ENCODE measurements around the gene CORIN.

- no peak for TF ChIP-seq CTCF (IDR thresholded peaks at IDR 0.05)
- TF ChIP-seq EP300 (IDR thresholded peaks at IDR 0.05), result no peak
- TF ChIP-seq POLR2A (IDR thresholded peaks at IDR 0.05), result no peak
These were observed 132.4 kb downstream of the CORIN start for GRCh38 chr4:47705326-47705981.
